Brain microvascular endothelial cell (primary cell): Measurements from ENCODE around the gene ASIC1.

Source experiments
- DNase-seq: peaks from one replicate; pipeline ENCODE4 v3.0.0-alpha.2; 2020
- H3K27ac ChIP-seq: fragments of 250-450 bp; sonication (Bioruptor Pico); 2 replicates; pipeline ENCODE4 v1.5.1; 2020; ENCODE audit warnings: mild to moderate bottlenecking, moderate library complexity
- H3K27me3 ChIP-seq: fragments of 250-450 bp; sonication (Bioruptor Pico); replicated peaks from 2 replicates; pipeline ENCODE4 v1.5.1; 2020; ENCODE audit warnings: mild to moderate bottlenecking
- H3K36me3 ChIP-seq: fragments of 250-450 bp; sonication (Bioruptor Pico); replicated peaks from 2 replicates; pipeline ENCODE4 v1.5.1; 2020; ENCODE audit warnings: mild to moderate bottlenecking
- H3K4me3 ChIP-seq: 2 replicates; pipeline ENCODE4 v1.5.1; 2011; ENCODE audit warnings: low read depth, mild to moderate bottlenecking, control low read depth, low read length, moderate library complexity
- CTCF ChIP-seq: IDR thresholded peaks from 2 replicates; pipeline ENCODE4 v1.5.1; 2011; ENCODE audit warnings: low read depth, mild to moderate bottlenecking, moderate library complexity, low read length, control low read depth, inconsistent platforms; ENCODE audit errors: missing control alignments
- in situ Hi-C: cut with HindIII; loops from 2 replicates; pipeline ENCODE4 v1.10.0; 2017; ENCODE audit warnings: low sequenced_read_pairs, low pct_ligation_motif_present

Gene ASIC1

GRCh38 chr12:50066402-50066801 lies 9.0 kb downstream of the ASIC1 start:
- no peaks in the 10 kb centered on the region for H3K36me3 ChIP-seq
- no peak overlapping the region for H3K27ac ChIP-seq
- H3K27me3 ChIP-seq = no peaks in the 10 kb centered on the region
- no peak overlapping the region for H3K4me3 ChIP-seq
- no peak for TF ChIP-seq CTCF
- peak; percentile 87 for DNase-seq
- in situ Hi-C loops = loop anchor here (5.0 kb wide), 1 partner anchor 99 kb away; no protein-coding TSS in a partner anchor

DNA sequence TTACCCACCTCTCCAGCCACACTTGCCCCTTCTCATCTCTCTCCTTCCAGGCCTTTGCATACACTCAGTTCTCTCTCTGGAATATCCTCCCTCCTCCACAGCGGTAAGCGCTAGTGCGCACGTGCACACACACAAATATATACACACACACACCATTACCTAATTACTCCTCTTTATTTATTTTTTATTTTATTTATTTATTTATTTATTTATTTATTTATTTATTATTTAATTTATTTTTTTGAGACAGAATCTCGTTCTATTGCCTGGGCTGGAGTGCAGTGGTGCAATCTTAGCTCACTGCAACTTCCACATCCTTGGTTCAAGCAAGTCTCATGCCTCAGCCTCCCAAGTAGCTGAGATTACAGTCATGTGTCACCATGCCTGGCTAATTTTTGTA lies 11.7 kb downstream of the ASIC1 start:
- no peak for DNase-seq
- H3K4me3 ChIP-seq = no peak overlapping the region
- H3K27me3 ChIP-seq = no peaks in the 10 kb centered on the region
- no peak for TF ChIP-seq CTCF
- H3K27ac ChIP-seq = no peak overlapping the region
- H3K36me3 ChIP-seq = no peaks in the 10 kb centered on the region
- in situ Hi-C loops = loop anchor here (5.0 kb wide), 1 partner anchor 102 kb away; no protein-coding TSS in a partner anchor

DNA sequence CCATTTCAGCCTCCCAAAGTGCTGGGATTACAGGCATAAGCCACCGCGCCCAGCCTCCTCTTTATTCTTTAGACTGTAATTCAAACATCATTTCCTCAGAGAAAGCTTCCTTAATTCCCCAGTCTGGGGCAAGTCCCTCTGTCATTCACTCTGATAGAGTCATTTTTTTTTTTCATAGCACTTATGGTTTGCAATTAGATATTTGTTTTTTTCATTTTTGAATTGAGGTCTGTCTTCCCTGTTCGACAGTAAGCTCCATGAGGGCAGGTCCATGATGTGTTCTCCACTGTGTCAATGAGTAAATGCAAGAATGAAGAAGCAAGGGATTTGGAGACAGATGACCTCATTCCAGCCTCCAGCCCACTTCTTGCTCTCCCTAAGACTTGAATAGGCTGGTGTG lies 12.1 kb downstream of the ASIC1 start:
- H3K27me3 ChIP-seq = no peaks in the 10 kb centered on the region
- DNase-seq = no peak
- no peaks in the 10 kb centered on the region for H3K36me3 ChIP-seq
- in situ Hi-C loops = loop anchor here (5.0 kb wide), 1 partner anchor 102 kb away; no protein-coding TSS in a partner anchor
- H3K27ac ChIP-seq = no peak overlapping the region
- H3K4me3 ChIP-seq = no peak overlapping the region
- no peak for TF ChIP-seq CTCF

DNA sequence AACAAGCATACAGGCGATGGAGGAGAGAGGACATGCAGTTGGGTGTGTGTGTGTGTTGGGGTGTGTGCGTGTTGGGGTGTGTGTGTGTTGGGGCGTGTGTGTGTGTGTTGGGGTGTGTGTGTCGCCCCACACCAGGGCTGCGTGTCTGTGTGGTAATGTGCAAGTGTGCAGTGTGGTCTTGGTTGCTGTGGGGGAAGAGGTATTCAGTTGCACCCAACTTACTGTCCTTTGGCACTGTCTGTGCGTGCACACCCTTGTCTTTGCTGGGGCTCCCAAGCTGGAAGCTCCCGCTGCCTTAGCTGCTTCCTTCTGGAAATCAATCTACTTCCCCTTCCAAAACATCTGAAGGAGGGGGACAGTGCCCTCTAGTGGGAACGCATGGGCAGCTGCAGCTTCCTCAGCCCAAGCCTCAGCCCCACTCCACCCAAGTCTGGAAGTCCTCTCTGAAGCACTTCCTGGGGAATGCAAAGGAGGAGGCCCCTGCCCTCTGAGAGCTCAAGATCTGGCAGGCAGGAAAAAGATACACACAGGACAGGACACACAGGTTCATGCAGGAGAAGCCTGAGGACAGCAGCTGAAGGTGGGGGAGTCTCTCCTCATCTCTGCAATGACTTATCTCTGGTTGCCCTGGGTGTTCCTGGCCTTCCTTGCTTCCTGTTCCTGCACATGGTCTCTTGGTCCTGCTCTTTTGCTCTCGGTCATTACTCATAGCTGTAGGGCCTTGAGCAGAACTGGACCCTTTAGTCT lies 13.1 kb downstream of the ASIC1 start:
- peak; percentile 63 for DNase-seq
- in situ Hi-C loops = no loop called here
- no peaks in the 10 kb centered on the region for H3K27me3 ChIP-seq
- no peak overlapping the region for H3K27ac ChIP-seq
- H3K4me3 ChIP-seq = no peak overlapping the region
- TF ChIP-seq CTCF = peak; percentile 97
- H3K36me3 ChIP-seq = no peaks in the 10 kb centered on the region

GRCh38 chr12:50072198-50072907 lies 15.0 kb downstream of the ASIC1 start:
- no peaks in the 10 kb centered on the region for H3K27me3 ChIP-seq
- in situ Hi-C loops = no loop called here
- H3K36me3 ChIP-seq = no peaks in the 10 kb centered on the region
- H3K4me3 ChIP-seq = no peak overlapping the region
- TF ChIP-seq CTCF = no peak
- H3K27ac ChIP-seq = no peak overlapping the region
- no peak for DNase-seq
